Psoas muscle (tissue), 8 donors: ENCODE data around the gene MBP. TPM values are rescaled to one million over a fixed set of nuclear protein-coding genes. Genes with fewer than 3 reads are reported as not detected.

Source experiments
- ATAC-seq, 4 donors: fragments of 200-7000 bp; cut with Tn5 transposase; one replicate each; pipeline ENCODE4 v1.9.1; 2020; ENCODE audit warnings: moderate library complexity in 3 of 4, mild to moderate bottlenecking in 2 of 4
- DNase-seq, 2 donors: peaks; one replicate each; pipeline ENCODE4 v3.0.0-alpha.2; 2020
- H3K27ac ChIP-seq: fragments of 200-600 bp; one replicate; pipeline ENCODE4 v1.8.0; 2022
- H3K27me3 ChIP-seq, 3 donors: fragments of 200-600 bp in 1 of 3; one replicate each; pipeline versions ENCODE4 v1.6.1 to v1.8.0; 2013 to 2022; ENCODE audit warnings: low read length in 2 of 3, mild to moderate bottlenecking in 2 of 3, moderate library complexity in 1 of 3; ENCODE audit not compliant: insufficient read depth in 3 of 3
- H3K36me3 ChIP-seq, 2 donors: fragments of 200-600 bp in 1 of 2; one replicate each; pipeline versions ENCODE4 v1.6.1 to v1.8.0; 2013 to 2022; ENCODE audit warnings: low read depth in 1 of 2, mild to moderate bottlenecking in 1 of 2, moderate library complexity in 1 of 2; ENCODE audit not compliant: insufficient read depth in 1 of 2
- H3K4me1 ChIP-seq: fragments of 200-600 bp; one replicate; pipeline ENCODE4 v1.8.0; 2022
- H3K4me3 ChIP-seq: fragments of 200-600 bp; one replicate; pipeline ENCODE4 v1.8.0; 2022; ENCODE audit warnings: mild to moderate bottlenecking
- H3K9me3 ChIP-seq: fragments of 200-600 bp; one replicate; pipeline ENCODE4 v1.8.0; 2022
- CTCF ChIP-seq: fragments of 200-600 bp; IDR thresholded peaks from one replicate; pipeline ENCODE4 v1.8.0; 2022; ENCODE audit warnings: antibody characterized with exemption
- WGBS, 3 donors: extraction: QIAGEN DNeasy Blood & Tissue Kit; methylation state at CpG; one replicate each; pipeline versions ENCODE4 v1.1.6 to v1.1.7; 2013; 5-methylcytosine and 5-hydroxymethylcytosine counted together
- intact Hi-C, 2 donors: fragments of 100-400 bp; cut with DNase I; formaldehyde crosslinking; loops; one replicate each; pipeline versions ENCODE4 v1.11.0 to v1.14.2; 2022
- polyA plus RNA-seq, 3 donors: library from polyadenylated mRNA; stranded (reverse); fragments of 200-250 nt; gene quantifications; one replicate each; pipeline ENCODE4 v1.2.3, GENCODE V29; 2013
- total RNA-seq, 4 donors: library from RNA; stranded (reverse); fragmentation: NEBNext Ultra II Directional in 2 of 4; extraction: Animal tissue kit (Norgen Biotek cat#: 25700) in 2 of 4; gene quantifications; one replicate each; pipeline versions ENCODE4 v1.2.1 to v1.2.4, GENCODE V29; 2021 to 2023
- donor health status: healthy with polysubstance abuse.
- donor health status: DM: no; HTN: no; CAD: no; lungs with moderate emphysema.
- donor health status: Bipolar disorder and iron deficiency.
- donor health status: healthy.
- donor health status: DM: yes; HTN: yes; CAD: no.
- donor health status: DM: no; HTN: no; CAD: no.
- donor health status: DM: no; HTN: no; CAD: no.
- donor health status: DM: yes; HTN: yes; CAD: no.

MBP gene
- total and polyA plus RNA-seq, 7 donors = 16.4 to 88.2 (median 51.6) TPM

GRCh38 chr18:76988031-76988826 lies 144.4 kb downstream of the MBP start:
- H3K9me3 ChIP-seq = no peaks in the 10 kb centered on the region
- peak overlapping the region; percentile 25 for H3K4me3 ChIP-seq
- peaks cover 0 to 15% of the 10 kb centered on the region in 2 donors for H3K36me3 ChIP-seq
- peak overlapping the region; percentile 41 for H3K27ac ChIP-seq
- no peaks in the 10 kb centered on the region for H3K4me1 ChIP-seq
- no peak for TF ChIP-seq CTCF
- ATAC-seq = no peak
- 69 to 75% (median 73%) methylated on average over 27 of the region's 27 CpGs for WGBS, 3 donors
- peak; percentile 45 to 66 for DNase-seq
- intact Hi-C loops = no loop called here
- H3K27me3 ChIP-seq = no peaks in the 10 kb centered on the region

GRCh38 chr18:76986406-76986805 lies 146.2 kb downstream of the MBP start:
- peaks cover 0 to 20% of the 10 kb centered on the region in 2 donors for H3K36me3 ChIP-seq
- no peak for TF ChIP-seq CTCF
- H3K9me3 ChIP-seq = no peaks in the 10 kb centered on the region
- H3K4me1 ChIP-seq = no peaks in the 10 kb centered on the region
- H3K27me3 ChIP-seq = no peaks in the 10 kb centered on the region
- 84 to 88% (median 86%) methylated on average over 7 of the region's 7 CpGs for WGBS, 3 donors
- H3K4me3 ChIP-seq = no peak overlapping the region
- no peak overlapping the region for H3K27ac ChIP-seq
- ATAC-seq (no peak), DNase-seq (no peak)
- intact Hi-C loops = no loop called here

DNA sequence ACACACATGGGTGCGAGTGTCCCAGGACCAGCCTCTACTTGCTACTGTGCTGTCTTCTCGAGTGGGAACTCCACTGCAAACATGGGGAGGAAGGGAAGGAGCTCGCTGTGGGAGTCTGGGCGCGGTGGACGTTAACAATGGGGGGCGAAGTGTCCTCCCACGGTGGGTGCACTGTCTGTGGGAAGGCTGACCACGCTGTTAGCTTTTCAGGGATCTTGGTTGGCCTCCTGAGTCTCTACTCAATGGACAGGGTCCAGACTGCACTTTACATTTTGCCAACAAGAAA lies 146.7 kb downstream of the MBP start:
- Histone ChIP-seq H3K4me3 (no peak overlapping the region), H3K4me1 (no peaks in the 10 kb centered on the region), H3K27me3 (no peaks in the 10 kb centered on the region), H3K9me3 (no peaks in the 10 kb centered on the region), H3K27ac (no peak overlapping the region), H3K36me3 (peaks cover 0 to 25% of the 10 kb centered on the region in 2 donors)
- no peak for TF ChIP-seq CTCF
- intact Hi-C loops = loop anchor here in 1 of 2 donors (1.0 kb wide), 1 partner anchor 26 kb away; no protein-coding TSS in a partner anchor
- 93 to 94% (median 94%) methylated on average over 9 of the region's 9 CpGs for WGBS, 3 donors
- DNase-seq = no peak
- ATAC-seq = no peak

GRCh38 chr18:76985156-76985950 lies 147.2 kb downstream of the MBP start:
- H3K9me3 ChIP-seq = no peaks in the 10 kb centered on the region
- intact Hi-C loops = loop anchor here in 1 of 2 donors (1.0 kb wide), 1 partner anchor 25 kb away; no protein-coding TSS in a partner anchor

More at GRCh38 chr18:76985156-76985950, 147.2 kb downstream of the MBP start:
- no peak overlapping the region for H3K4me3 ChIP-seq
- no peaks in the 10 kb centered on the region for H3K27me3 ChIP-seq
- TF ChIP-seq CTCF = no peak
- no peak for DNase-seq
- no peak for ATAC-seq
- no peaks in the 10 kb centered on the region for H3K4me1 ChIP-seq
- peaks cover 0 to 25% of the 10 kb centered on the region in 2 donors for H3K36me3 ChIP-seq
- H3K27ac ChIP-seq = no peak overlapping the region
- 88 to 94% (median 94%) methylated on average over 27 of the region's 27 CpGs for WGBS, 3 donors
